COLO668 (cell line): Measurements from ENCODE around the gene CCDC9B.

ENCODE experiments used
- DNase-seq: peaks from one replicate; lab custom pipeline; 2025; ENCODE audit not compliant: unreplicated experiment; lab: John Stamatoyannopoulos, UW

Gene CCDC9B

DNA sequence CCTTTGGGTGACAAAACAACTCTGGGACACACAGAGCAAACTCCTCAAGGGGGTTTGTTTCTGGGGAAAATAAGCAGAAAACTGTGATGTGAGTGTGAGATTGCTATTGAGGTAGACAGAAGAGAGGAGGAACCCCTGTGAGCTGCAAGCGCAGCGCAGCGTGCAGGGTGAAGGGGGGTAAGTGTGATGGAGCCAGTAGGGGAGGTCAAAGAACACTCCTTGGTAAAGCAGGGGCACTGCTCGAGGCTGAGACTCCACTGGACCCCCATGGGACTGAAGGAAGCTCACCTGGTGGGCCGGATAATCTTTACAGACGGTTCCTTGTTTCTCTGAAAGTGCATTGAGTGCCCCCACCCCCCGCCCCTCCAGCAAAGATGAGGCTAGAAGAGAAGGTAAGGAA, 9.7 kb downstream of the CCDC9B start:
- DNase-seq: no peak

- DNase-seq: no peak
These were observed 10.3 kb downstream of the CCDC9B start for GRCh38 chr15:40330368-40330836.

- no peak for DNase-seq
These were observed 10.9 kb downstream of the CCDC9B start for GRCh38 chr15:40329804-40330203.

DNA sequence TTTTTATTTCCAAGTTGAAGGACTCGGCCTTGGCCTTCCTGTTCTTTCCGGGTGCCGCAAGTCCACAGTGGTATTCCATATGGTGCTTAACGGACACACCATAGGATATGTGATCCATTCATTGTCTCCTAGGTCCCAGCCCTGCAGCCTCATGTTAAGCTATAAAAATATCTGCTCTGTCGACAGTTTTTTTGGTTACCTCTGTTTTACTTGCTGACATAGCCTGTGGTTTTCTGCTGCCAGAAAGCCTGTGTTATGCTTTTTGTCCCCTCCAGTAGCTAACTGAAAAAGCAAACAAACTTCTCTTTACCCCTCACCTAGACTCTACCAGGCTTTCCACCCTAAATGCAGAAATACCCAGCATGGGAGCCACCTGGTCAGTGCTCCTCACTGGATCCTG, 12.0 kb downstream of the CCDC9B start:
- no peak for DNase-seq

DNA sequence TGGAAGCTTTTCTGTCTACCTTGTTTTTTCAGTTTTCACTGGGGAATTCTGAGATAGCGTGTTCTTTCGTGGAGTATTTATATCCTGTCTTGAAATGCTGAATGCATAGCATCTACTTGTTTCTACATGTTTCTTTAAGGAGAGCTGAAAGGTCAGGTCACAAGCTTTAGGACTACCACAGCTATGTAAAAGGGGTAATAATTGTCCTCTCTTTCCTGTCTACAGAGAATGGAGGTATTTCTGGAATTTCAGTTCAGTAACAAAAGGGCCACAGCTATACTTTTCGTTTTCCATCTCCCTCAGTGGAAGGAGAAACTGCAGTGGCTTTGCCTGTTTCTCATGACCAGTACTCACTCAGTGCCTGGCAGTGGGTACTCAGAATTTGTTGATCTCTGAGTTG, 12.6 kb downstream of the CCDC9B start:
- no peak for DNase-seq

DNA sequence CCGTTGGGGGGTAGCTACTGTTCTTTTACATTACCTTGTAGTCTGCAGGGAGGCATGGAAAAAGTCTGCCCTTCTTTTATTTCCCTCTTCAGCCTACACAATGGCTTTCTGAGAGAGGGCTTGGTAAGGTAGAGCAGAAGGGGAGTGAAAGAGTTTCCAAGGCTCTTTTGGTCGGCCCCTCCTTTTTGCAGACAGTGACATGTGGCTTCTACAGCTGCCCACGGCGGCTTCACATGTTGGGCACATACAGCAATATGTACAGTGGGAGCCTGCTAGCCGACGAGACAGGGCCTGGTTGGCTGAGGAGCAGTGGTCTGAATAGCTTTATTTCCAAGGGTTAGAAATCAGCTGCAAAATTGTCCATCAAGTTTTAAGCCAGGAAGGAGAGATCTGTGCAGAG, 13.3 kb downstream of the CCDC9B start:
- no peak for DNase-seq

DNA sequence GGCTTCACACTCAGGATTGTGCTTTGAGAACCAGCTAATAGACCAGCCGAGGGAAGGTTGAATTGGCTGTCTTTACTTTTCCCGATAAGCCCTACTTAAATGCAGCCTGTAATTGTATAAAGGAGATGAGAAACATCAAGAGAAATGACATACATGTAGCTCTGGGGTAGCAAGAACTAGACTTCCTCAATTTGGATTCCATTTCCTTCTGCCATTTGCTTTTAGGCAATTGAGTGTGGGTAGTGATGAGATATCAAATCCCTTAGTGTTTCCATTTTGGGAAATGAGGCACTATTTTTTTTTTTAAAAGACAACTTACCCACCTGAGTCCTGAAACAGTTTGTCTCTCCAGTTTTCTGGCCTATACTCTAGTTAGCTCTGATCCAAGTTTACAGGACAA, 15.0 kb downstream of the CCDC9B start:
- no peak for DNase-seq

GRCh38 chr15:40325188-40325587, 15.6 kb downstream of the CCDC9B start:
- DNase-seq: no peak

DNA sequence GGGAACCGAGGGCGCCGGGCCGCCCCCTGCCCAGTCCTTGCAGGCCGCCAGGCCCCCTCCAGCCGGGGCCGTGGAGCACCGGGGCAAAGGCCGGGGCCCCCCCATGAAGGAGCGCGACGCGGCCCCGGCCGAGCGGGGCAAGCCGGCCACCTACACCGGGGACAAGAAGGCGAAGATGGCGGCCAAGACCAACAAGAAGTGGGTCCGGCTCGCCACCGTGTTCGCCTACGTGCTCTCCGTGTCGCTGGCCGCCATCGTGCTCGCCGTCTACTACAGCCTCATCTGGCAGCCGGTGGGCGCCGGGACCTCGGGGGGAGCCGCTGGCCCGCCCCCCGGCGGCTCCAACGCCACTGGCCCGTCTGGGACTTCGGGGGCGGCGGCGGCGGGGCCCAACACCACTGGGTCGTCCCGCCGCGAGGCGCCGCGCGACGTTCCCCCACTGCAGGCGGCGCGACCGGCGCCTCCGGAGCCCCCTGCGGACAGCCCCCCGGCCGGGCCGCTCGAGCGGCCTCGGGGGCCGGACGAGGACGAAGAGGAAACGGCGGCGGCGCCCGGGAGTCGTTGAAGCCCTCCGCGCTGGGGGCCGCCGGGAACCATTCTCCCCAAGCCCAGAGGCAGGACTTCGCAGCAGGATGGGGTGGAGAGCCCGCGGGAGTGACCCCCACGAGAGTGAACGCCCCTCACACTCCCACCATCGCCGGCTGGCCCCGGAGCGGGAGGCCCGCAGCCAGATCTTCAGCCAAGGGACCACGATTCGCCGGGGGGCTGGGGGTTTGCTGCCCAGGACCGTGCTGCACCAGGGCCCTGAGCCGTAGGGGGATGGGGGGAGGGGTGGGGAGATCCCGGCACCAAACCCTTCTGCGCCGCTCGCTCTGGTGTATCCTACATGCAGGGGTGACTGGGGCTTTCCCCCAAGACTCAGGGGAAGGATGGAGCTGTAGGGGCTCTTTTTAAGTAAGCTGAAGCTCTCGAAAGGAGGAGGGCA, 16.5 kb downstream of the CCDC9B start:
- peak; percentile 51 for DNase-seq

- peak; percentile 98 for DNase-seq
These were observed 17.3 kb downstream of the CCDC9B start, which contains the start of gene INAFM2 for GRCh38 chr15:40323239-40323952. INAFM2 (plus strand) TSS chr15:40323692; CDS start chr15:40324056, 364 bp downstream.

- no peak for DNase-seq
These were observed 18.1 kb downstream of the CCDC9B start for GRCh38 chr15:40322531-40323238.

DNA sequence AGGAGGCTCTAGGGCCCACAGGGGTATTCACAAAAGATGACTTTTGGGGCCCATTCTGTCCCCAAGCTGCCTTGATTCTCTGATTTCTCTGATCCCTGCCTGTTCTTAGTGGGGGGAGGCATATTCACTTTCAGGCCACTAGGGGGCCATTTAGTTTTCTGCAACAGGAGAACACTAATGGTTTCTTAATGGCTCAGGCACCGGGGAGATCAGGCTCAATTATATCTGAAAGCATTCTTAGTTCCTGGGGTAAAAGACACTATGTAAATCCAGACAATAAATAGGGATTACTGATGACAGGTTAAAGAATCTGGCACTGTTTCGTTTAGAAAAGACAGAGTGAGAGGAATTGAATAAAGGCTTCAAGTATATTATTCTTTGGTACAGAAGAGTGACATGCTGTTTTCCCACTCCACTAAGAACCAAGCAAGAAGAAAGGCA, 19.8 kb downstream of the CCDC9B start:
- DNase-seq: peak; percentile 44

DNA sequence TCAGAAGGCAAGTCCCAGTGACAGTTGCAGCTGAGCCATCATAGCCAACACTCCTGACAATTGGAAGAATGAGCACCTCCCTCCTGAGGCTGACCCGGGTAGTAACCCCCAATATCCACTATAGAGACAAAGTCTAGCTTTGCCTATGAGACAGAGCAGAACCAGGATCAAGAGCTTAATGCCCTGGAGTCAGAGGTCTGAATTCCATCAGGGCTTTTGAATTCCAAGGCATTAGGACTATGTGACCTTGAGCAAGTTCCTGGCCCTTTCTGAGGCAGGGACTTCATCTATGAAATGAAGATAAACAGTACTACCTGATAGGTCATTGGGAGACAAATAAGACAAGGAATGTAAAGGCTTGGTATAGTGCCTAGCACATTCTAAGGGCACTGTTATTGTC, 20.3 kb downstream of the CCDC9B start:
- DNase-seq: no peak

DNA sequence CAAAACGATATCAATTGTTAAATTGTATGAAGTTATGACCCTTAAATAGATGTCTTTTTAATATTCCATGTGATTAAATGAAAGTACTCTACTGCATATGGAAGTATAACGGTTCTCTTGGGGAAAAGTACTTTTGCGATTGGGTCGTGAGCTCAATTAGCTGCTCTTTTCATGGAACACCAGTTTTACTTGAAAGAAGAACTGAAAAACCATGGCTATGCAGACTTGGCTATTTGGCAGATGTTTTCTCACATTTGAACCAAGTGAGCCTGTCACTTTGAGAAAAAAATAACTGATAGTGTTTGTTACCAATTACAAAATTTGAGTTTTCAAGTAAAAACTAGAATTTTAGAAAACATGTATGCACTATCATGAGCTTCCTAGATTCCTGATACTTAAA, 23.2 kb downstream of the CCDC9B start:
- DNase-seq: no peak

- DNase-seq: no peak
These were observed 23.8 kb downstream of the CCDC9B start for GRCh38 chr15:40316931-40317330.

- no peak for DNase-seq
These were observed 25.9 kb downstream of the CCDC9B start for GRCh38 chr15:40314723-40315276.

DNA sequence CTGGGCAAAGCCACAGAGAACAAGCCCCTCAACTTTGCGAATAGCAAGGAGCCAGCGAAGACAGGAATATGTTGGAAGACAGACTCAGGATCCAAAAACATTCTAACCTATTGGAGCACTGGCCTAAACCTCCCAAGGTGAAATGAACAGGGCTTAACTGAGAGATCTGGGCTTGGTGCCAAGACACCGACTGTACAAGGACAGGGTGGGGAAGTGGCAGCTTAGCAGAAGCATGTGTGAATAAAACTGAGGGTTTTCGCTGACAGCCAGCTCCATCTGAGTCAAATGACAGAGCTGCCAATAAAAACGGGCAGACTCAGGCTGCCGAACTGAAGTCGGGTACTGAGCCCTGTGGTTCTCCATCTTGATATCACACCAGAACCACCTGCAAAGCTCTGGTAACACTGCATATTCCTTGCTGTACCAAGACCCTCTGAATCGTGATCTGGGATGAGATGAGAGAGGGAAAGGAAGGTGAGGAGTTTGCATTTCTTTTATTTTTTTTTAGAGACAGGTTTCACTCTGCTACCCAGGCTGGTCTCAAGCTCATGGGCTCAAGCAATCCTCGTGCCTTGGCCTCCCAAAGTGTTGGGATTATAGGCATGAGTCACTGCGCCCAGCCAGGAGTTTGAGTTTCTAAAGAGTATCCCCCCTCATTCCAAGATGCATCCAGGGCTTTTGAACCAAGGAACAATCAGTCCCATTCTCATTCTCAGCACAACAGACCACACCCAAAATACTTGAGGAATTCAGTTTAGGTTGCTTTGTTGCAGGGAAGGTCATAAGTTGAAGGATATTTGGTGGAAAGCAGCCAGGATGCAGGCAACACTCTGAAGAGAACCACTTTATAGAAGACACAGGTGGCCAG, 27.0 kb downstream of the CCDC9B start:
- peak; percentile 80 for DNase-seq

DNA sequence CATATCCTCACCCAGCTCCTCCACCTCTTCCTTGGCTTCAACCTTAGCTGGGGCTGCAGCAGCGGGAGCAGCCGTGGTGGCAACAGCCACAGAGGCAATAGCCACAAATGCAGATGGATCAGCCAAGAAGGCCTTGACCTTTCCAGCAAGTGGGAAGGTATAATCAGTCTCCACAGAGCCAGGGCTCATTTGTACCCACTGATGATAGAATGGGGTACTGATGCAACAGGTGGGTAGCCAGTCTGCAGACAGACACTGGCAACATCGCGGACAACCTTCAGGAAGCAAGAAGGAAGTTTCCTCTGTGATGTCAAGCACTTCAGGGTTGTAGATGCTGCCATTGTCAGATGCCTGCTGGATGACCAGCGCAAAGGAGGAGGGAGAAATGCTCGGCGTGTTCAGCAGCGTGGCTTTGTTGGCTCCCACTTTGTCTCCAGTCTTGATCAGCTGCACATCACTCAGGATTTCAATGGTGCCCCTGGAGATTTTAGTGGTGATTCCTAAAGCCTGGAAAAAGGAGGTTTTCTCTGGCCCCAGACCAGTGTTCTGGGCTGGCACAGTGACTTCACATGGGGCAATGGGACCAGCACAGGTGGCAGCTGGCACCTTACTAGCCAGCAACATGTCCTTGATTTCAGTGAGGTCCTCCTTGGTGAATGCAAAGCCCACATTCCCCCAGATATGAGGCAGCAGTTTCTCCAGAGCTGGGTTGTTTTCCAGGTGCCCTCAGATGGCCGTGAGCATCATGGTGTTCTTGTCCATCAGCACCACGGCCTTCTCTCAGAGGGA, 28.2 kb downstream of the CCDC9B start:
- no peak for DNase-seq

- DNase-seq: no peak
These were observed 29.7 kb downstream of the CCDC9B start for GRCh38 chr15:40310993-40311392.
